ENCODE data around the gene FMN2. TPM values are rescaled to one million over a fixed set of nuclear protein-coding genes. Genes with fewer than 3 reads are reported as not detected.

Gene FMN2
- total RNA-seq, 2 experiments from 2014 or later = not detected

GRCh38 chr1:240423246-240423924 lies 331.7 kb downstream of the FMN2 start:
- Histone ChIP-seq H3K27ac (ENCODE audit: low read depth in 1 of 2, low read length in 2 of 2) (no peak overlapping the region), H3K4me1 (ENCODE audit: insufficient read depth, low read length) (no peaks in the 10 kb centered on the region), H3K4me3 (ENCODE audit: low read length) (no peak overlapping the region), H3K9me3 (ENCODE audit: control insufficient read depth in 1 of 2, insufficient read depth in 1 of 2, low read length in 2 of 2) (no peaks in the 10 kb centered on the region), H3K36me3 (ENCODE audit: insufficient read depth, low read length) (no peaks in the 10 kb centered on the region), H3K27me3 (ENCODE audit: control insufficient read depth in 1 of 2, insufficient read depth in 2 of 2, low read length in 2 of 2) (no peaks in the 10 kb centered on the region)
- Mint-ChIP-seq H3K27me3 (no peaks in the 10 kb centered on the region), H3K27ac (no peak overlapping the region), H3K36me3 (ENCODE audit: low read depth) (no peaks in the 10 kb centered on the region), H3K4me1 (ENCODE audit: low read depth) (no peaks in the 10 kb centered on the region), H3K4me3 (no peak overlapping the region), H3K9me3 (no peaks in the 10 kb centered on the region)
- ChIA-PET POLR2A (no interaction called here), CTCF (no interaction called here)
- no peak for TF ChIP-seq CTCF (IDR thresholded peaks at IDR 0.05)
- intact Hi-C loops (cut with DNase I, micrococcal nuclease) = no loop called here
- ATAC-seq (ENCODE audit: poor library complexity) = no peak
- DNase-seq = no peak

GRCh38 chr1:240424740-240425464 lies 333.2 kb downstream of the FMN2 start:
- no peak overlapping the region for H3K4me3 Mint-ChIP-seq
- no peaks in the 10 kb centered on the region for H3K4me1 Mint-ChIP-seq (ENCODE audit: low read depth)
- intact Hi-C loops (cut with DNase I, micrococcal nuclease) = no loop called here
- Histone ChIP-seq H3K27ac (ENCODE audit: low read depth in 1 of 2, low read length in 2 of 2) (no peak overlapping the region), H3K27me3 (ENCODE audit: control insufficient read depth in 1 of 2, insufficient read depth in 2 of 2, low read length in 2 of 2) (no peaks in the 10 kb centered on the region), H3K36me3 (ENCODE audit: insufficient read depth, low read length) (no peaks in the 10 kb centered on the region), H3K4me1 (ENCODE audit: insufficient read depth, low read length) (no peaks in the 10 kb centered on the region), H3K9me3 (ENCODE audit: control insufficient read depth in 1 of 2, insufficient read depth in 1 of 2, low read length in 2 of 2) (peaks cover 0 to 3% of the 10 kb centered on the region in 2 experiments), H3K4me3 (ENCODE audit: low read length) (no peak overlapping the region)
- H3K36me3 Mint-ChIP-seq (ENCODE audit: low read depth) = no peaks in the 10 kb centered on the region
- H3K27me3 Mint-ChIP-seq = no peaks in the 10 kb centered on the region
- DNase-seq = no peak
- H3K9me3 Mint-ChIP-seq = no peaks in the 10 kb centered on the region
- H3K27ac Mint-ChIP-seq = no peak overlapping the region
- ATAC-seq (ENCODE audit: poor library complexity) = no peak
- ChIA-PET POLR2A (no interaction called here), CTCF (no interaction called here)
- TF ChIP-seq CTCF (IDR thresholded peaks at IDR 0.05) = no peak

- Histone ChIP-seq H3K4me3 (ENCODE audit: low read length) (no peak overlapping the region), H3K9me3 (ENCODE audit: control insufficient read depth in 1 of 2, insufficient read depth in 1 of 2, low read length in 2 of 2) (peaks cover 0 to 4% of the 10 kb centered on the region in 2 experiments), H3K27me3 (ENCODE audit: control insufficient read depth in 1 of 2, insufficient read depth in 2 of 2, low read length in 2 of 2) (no peaks in the 10 kb centered on the region), H3K27ac (ENCODE audit: low read depth in 1 of 2, low read length in 2 of 2) (no peak overlapping the region), H3K4me1 (ENCODE audit: insufficient read depth, low read length) (no peaks in the 10 kb centered on the region), H3K36me3 (ENCODE audit: insufficient read depth, low read length) (no peaks in the 10 kb centered on the region)
- H3K9me3 Mint-ChIP-seq = no peaks in the 10 kb centered on the region
- no peak overlapping the region for H3K27ac Mint-ChIP-seq
- intact Hi-C loops (cut with DNase I, micrococcal nuclease) = no loop called here
- ChIA-PET POLR2A (no interaction called here), CTCF (interaction anchor here (0.6 kb wide), 2 partner anchors 16 to 304 kb away, joined by 3 read pairs; no protein-coding TSS in a partner anchor)
- H3K4me3 Mint-ChIP-seq = no peak overlapping the region
- H3K4me1 Mint-ChIP-seq (ENCODE audit: low read depth) = no peaks in the 10 kb centered on the region
- no peak for TF ChIP-seq CTCF (IDR thresholded peaks at IDR 0.05)
- DNase-seq (no peak), ATAC-seq (ENCODE audit: poor library complexity) (no peak)
- H3K36me3 Mint-ChIP-seq (ENCODE audit: low read depth) = no peaks in the 10 kb centered on the region
- no peaks in the 10 kb centered on the region for H3K27me3 Mint-ChIP-seq
Observed at GRCh38 chr1:240426051-240426450, 334.4 kb downstream of the FMN2 start.
